Endothelial cell of umbilical vein (primary cell): ENCODE measurements around the gene EHF. TPM values are rescaled to one million over a fixed set of nuclear protein-coding genes. Genes with fewer than 3 reads are reported as not detected.

Experiments
- polyA plus RNA-seq, 4 experiments: library from polyadenylated mRNA; depleted of rRNA in 3 of 4; stranded (reverse) in 3 of 4; unstranded in 1 of 4; fragments of >200 nt; gene quantifications; 2 replicates each; pipeline versions ENCODE4 v1.2.1 to v1.2.3, GENCODE V29; 2011 to 2012; ENCODE audit warnings: missing spikeins in 1 of 4
- total RNA-seq: library from RNA; stranded (reverse); gene quantifications from 2 replicates; pipeline ENCODE4 v1.2.3, GENCODE V29; 2021

The EHF gene
- total and polyA plus RNA-seq, 2 donors (not counting 3 experiments of a cell fraction or from before 2014, with no cell fraction given) = not detected

Other genes starting within 250 kb of the EHF start
- gene CAT, start 182.2 kb upstream of the EHF start, total RNA-seq = 27.2 and 32.7 TPM in 2 replicates
- 41.5 and 50.5 TPM in 2 replicates for gene CAT, start 182.2 kb upstream of the EHF start, polyA plus RNA-seq
- gene ELF5, start 107.3 kb upstream of the EHF start, total RNA-seq = not detected in 2 replicates
- gene ELF5, start 107.3 kb upstream of the EHF start, polyA plus RNA-seq = not detected in 2 replicates